NCI-H526 treated with DMSO at 0.1 percent for 48 hours (cell line): ENCODE measurements around the gene SARNP.

Experiments
- DNase-seq: peaks from one replicate; lab custom pipeline; 2025; lab: John Stamatoyannopoulos, UW

Gene SARNP

DNA sequence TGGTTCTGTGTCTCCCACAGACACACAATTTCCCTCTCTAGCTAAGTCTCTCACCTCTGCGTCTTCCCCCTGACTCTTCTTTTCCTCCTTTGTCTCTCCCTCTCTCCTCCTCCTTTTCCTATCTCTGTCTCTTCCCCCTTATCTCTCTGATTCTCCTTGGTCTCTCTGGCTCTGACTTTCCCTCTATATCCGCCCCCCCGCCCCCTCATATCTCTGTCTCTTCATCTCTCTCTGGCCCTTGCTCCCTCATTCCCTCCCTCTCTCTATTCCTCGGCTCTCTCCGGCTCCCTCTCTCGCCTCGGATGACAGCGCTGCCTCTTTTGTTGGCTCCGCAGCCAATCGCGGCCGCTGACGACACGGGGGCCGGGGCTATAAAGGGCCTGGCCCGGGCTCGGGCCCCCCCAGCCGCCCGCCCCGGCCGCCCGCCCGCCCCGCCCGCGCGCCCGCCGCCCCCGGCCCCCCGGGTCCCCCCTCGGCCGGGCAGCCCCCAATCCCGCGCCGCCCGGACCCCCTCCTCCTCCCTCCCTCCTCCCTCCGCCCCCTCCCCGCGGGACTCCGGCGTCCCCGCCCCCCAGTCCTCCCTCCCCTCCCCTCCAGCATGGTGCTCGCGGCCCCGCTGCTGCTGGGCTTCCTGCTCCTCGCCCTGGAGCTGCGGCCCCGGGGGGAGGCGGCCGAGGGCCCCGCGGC is 74.7 kb downstream of the SARNP start, which contains the start of gene GDF11:
TSS of gene GDF11 (plus strand) at position 404 of the 687 bp plus-strand sequence. CDS start at position 599, 195 bp downstream.
- peak; percentile 56 for DNase-seq

DNA sequence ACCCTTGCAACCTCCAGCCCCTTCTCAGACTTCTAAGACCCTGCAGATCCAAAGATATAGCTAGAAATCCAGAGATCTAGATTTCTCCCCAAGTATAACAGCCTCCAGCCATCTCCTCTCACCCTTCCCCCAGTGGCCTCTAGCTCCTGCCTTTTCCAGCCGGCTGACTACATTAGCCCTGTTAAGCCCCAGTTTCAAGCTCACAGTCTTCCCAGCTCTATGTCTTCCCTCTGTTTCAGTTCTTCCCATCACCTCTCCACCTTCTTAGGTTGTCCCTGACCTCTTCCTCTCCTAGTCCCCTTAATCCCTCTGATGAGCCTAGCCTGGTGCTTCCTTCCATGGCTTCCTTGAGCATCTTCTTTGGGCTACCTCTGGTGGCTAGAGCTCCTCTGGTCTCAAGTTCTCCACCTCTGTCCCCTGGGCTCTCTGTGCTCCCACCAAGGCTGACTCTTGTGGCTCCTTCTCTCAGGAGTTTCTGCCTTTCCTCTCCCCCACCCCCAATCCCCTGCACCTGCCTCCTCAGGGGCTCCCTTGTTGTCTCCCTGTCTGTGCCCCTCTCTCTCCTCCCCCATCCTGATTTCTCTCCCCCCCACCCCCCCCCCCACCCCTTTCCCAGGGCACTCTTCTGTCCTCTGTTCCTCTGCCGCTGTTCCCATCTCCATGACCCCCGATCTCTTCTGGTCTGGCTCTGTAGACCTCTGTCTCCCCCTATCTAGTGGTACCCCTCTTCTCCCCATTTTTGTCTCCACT is 75.4 kb downstream of the SARNP start:
- DNase-seq = no peak

- no peak for DNase-seq
Measured at GRCh38 chr12:55739025-55739378, 78.5 kb downstream of the SARNP start.

- DNase-seq = peak; percentile 70
Measured at GRCh38 chr12:55738123-55739024, 79.2 kb downstream of the SARNP start.

DNA sequence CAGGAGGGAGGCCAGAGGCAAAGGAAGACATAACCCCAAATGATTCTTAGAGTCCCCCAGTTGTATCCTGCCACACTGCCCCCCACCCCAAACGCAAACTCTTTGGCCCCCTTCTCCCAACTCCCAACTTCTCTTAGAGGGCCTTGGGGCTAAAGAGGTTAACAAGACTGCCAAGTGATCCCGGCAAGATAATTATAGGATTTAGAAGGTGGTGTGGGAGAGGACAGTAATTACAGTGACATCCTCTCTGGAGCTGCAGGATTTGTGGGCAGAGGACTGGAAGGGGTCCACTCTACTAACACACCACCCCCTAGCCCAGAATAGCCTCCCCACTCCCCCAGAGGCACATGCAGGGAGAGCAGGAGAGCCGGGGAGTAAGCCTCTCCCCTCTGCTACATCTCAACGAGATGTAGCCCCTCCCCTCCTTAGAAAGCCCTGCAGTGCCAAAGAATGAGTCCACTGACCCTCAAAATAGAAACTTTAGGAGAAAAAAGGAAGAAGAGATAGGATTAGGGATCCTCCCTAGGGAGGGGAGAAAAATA is 79.9 kb downstream of the SARNP start:
- no peak for DNase-seq

DNA sequence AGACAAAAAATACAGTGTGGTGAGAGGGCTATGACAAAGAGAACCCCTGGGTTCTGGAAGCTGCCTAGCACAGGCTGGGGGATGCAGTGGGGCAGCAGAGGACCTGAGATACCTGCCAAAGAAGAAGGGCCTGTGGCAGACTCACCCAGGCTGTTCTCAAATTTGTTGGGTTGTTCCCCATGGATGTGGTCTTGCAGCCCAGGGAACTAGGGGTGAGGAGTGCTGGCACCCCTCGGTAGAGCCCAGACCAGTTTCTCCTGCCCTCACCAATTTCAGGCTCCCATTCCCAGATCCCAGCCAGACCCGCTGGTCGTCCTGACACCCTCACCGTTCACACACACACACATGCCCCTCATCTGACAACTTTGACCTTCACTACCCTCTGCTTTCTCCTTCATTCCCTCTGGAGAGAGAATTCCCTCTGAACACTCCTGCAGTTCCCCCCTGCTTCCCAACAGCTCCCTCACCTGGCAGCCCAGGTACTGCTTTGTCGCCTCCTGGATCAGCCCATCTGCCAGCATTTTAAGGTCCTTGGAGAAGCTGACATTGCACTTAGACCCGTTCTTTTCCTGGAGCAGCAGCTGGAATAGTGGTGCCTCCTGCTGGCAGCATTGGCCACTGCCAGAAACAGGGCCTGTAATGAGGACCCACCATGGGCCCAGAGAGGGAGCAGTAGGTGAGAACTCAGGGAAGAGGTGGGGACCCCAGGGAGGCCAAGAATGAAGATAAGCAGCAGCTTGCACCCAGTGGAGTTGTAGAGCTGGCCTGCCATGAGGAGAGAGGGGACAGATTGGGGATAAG is 80.5 kb downstream of the SARNP start:
- peak; percentile 80 for DNase-seq

- DNase-seq = no peak
Measured at GRCh38 chr12:55736076-55736475, 81.4 kb downstream of the SARNP start.

DNA sequence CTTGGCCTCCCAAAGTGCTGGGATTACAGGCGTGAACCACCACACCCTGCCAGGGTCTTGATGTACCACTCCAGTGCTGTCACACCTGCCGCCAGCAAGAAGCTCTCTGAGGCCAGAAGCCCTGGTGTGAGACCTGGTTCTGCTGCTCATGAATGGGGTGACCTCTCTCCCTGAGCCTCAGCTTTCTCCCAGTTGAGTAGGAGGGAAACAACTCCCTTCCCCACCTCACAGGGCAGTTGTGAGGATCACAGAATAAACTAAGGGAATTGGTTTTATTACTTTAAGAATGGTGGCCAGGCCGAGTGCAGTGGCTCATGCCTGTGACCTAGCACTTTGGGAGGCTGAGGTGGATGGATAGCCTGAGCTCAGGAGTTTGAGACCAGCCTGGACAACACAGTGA is 82.9 kb downstream of the SARNP start:
- no peak for DNase-seq

GRCh38 chr12:55733858-55734257 is 83.7 kb downstream of the SARNP start:
- no peak for DNase-seq

GRCh38 chr12:55733021-55733555 is 84.4 kb downstream of the SARNP start:
- no peak for DNase-seq

DNA sequence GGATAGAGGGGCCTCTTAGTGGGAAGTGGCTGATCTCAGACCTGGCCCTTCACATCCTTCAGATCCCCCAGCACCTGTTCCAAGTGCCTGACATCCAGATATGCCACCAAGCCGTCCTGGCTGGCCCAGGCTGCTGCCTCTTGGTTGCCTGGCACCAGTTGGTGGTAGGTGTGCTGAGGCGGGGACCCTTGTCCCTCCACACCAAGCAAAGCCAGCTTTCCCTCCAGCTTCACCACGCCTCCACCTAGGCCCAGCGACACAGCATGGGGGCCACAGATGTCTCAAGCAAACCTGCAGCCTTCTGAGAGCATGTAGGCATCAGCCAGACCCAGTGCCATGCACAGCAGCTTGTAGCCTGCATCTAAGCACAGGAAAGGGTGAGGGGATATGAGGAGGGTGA is 85.2 kb downstream of the SARNP start:
- DNase-seq = no peak

GRCh38 chr12:55729819-55730818 is 87.4 kb downstream of the SARNP start:
- DNase-seq = no peak

GRCh38 chr12:55728939-55729818 is 88.3 kb downstream of the SARNP start, which contains the start of gene CD63:
Gene CD63 (minus strand): TSS chr12:55729009. CDS start chr12:55728341, 668 bp downstream.
- peak; percentile 64 for DNase-seq

DNA sequence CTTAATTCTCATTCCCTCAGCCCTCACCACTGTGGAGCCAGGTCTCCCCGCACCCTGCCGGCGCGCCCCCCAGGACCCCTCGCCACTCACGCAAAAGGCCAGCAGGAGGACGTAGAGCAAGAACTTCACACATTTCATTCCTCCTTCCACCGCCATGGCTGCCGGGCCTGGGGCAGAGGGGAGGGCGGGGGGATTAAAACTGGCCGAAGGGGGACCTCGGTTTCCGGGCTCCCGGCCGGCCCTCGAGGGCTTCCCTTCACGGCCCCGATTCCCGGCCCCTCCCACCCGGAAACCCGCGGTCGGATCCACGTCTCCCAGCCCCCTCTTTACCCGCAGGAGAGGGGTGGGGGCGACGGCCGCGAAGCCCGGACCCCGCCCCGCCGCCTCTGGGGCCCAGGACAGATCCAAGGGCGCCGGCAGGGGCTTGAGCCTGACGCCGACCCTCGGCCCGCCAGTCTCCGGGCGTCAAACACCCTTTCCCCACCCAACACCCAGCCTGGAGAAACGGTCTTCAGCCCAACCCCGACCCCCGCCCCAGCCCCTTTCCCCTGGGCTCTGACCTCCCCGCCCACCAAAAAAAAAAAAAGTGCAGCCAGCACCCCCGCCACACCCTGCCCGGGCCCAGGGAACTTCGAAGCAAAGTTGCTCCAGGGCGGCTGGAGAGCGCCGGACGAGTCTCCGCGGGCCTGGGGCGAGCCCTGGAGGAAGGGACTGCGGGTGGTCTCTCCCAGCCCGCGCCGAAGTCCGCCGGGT is 89.2 kb downstream of the SARNP start:
- DNase-seq = no peak

DNA sequence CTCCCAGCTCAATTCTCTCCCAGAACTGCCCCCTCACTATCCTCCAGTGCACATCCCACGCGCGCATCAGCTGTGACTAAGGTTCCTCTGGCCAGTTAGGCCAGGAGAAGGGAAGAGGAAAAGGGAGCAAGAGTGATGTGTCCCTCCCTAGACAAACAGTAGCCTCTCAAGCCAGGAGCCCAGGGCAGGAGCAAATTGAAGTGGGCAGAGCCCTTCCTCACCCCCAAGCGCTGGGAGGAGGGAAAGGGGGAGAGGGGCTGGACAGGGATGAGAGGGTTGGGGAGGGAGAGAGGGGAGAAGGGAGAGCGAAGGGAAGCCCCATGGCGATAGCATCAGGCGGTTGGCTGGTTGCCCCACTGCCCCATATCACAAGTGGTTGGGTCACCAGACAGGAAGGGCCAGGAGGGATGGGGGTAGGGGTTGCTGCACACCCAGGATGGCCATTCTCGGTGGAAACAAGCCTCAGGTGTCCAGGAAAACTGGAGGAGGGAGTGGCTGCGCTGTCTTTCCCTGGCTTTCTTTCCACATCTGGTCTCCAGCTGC is 89.8 kb downstream of the SARNP start:
- DNase-seq = no peak

DNA sequence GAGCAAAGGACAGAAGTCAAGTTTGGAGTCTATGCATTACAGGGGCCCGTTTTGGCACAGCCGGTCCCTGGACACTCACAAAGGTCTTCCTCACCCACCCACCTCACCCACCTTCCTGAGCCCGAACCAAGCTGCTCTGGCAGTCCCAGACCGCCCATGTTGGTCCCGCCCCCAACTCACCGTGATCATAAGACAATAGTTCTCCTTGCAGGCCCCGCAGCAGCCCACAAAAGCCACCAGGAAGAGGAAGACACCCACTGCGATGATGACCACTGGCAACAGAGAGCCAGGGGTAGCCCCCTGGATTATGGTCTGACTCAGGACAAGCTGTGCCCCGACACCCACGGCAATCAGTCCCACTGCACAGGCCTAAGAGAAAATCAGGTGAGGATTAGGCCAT is 90.6 kb downstream of the SARNP start:
- no peak for DNase-seq

DNA sequence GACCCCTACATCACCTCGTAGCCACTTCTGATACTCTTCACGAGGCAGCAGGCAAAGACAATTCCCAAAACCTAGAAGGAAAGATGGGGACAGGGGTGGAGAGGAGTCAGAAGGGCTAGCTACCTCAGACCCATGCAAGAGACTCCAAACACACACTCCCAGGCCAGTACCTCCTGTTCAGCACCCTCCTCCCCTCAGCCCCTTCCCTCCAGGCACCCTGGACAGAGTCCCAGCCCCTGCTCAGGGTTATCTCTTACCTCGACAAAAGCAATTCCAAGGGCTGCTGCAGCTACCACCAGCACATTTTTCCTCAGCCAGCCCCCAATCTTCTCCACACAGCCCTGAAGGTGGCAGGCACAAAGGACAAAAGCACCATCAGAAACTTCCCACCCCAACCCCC is 92.0 kb downstream of the SARNP start:
- no peak for DNase-seq

DNA sequence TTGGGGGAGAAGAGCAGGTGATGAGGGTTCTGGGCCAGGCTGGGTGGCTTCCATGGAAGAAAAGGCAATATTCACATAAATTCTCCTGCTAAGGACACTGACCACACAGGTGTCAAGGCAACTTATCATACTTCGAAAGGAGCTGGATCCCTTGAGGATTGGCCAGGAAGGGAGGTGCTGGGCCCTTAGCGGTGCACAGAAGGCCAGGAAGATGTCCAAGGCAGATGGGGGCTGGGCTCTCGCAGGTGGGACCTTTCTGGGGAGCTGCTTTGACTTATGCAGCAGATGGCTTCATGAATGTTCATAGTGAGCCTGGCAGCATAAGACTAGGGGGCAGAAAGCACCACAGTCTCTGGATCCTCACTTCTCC is 92.6 kb downstream of the SARNP start:
- no peak for DNase-seq
